Measurements from ENCODE around the gene C4A.
A peak's percentile ranks its signal among the peaks of the same experiment; 100 is the strongest.
"Not testable (repeated sequence)": the region's sequence is repeated elsewhere in the genome, so short reads cannot be mapped to it uniquely, and the experiment has no call there.

The C4A gene

DNA sequence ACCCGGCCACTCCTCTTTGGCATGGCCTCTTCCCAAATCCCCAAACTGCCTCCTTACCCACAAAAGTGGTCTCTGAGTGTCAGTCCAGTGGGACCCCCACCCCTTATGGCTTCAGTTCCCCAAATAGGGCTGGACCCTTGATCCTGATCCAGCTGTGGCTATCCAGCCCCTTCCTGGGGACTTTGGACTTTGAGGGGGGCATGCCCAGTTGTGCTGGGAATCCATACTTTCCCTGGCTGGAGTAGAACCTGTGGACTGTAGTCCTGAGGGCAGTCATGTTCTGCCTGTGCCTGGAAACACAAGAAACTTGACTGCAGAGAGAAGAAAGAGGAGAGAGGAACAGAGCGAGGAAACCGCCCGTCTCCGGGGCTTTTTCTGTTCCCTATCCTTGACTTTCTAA lies 55.3 kb downstream of the C4A start:
- not testable (repeated sequence) for DNase-seq

DNA sequence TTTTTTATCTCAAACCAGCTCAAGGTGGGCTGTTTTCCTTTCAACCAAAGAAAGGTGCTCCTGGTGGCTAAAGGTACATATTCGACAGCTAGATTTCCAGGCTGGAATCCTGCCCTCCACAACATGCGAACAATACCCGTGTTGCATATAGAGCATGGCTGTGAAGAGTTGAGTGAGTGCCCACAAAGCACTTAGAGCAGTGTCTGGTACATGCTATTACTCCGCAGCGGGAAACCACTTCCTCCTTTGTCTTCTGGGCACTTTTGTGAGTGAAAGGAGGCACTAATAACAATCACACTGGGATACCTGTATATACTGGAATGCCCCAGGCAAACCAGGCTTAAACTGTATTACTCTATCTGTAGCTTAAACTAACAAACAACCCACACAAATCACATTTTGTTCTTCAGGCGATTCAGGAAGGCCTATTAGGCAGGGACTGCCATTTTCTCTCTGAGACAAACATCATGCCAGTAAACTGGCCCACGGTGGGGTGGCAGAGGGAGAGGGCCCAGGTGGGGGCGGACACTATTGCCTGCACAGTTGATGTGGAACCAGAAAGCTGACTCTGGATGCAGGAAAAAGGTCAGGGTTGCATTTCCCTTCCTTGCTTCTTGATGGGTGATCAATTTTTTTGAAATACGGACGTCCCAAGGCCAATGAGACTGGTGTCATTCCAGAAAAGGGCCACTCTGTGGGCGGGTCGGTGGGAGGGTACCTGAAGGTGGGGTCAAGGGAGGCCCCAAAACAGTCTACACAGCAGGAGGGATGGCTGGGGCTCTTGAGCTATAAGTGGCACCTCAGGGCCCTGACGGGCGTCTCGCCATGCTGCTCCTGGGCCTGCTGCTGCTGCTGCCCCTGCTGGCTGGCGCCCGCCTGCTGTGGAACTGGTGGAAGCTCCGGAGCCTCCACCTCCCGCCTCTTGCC lies 56.0 kb downstream of the C4A start, which contains the start of gene CYP21A2:
Gene CYP21A2 (plus strand): TSS at position 818 of the 927 bp plus-strand sequence. CDS start 8 bp downstream, at position 826.
- not testable (repeated sequence) for DNase-seq

GRCh38 chr6:32038878-32039277 lies 57.0 kb downstream of the C4A start:
- DNase-seq: not testable (repeated sequence)

DNA sequence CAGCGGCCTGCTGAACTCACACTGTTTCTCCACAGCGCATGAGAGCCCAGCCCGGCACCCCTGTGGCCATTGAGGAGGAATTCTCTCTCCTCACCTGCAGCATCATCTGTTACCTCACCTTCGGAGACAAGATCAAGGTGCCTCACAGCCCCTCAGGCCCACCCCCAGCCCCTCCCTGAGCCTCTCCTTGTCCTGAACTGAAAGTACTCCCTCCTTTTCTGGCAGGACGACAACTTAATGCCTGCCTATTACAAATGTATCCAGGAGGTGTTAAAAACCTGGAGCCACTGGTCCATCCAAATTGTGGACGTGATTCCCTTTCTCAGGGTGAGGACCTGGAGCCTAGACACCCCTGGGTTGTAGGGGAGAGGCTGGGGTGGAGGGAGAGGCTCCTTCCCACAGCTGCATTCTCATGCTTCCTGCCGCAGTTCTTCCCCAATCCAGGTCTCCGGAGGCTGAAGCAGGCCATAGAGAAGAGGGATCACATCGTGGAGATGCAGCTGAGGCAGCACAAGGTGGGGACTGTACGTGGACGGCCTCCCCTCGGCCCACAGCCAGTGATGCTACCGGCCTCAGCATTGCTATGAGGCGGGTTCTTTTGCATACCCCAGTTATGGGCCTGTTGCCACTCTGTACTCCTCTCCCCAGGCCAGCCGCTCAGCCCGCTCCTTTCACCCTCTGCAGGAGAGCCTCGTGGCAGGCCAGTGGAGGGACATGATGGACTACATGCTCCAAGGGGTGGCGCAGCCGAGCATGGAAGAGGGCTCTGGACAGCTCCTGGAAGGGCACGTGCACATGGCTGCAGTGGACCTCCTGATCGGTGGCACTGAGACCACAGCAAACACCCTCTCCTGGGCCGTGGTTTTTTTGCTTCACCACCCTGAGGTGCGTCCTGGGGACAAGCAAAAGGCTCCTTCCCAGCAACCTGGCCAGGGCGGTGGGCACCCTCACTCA lies 57.7 kb downstream of the C4A start:
- not testable (repeated sequence) for DNase-seq

GRCh38 chr6:32040299-32041049 lies 58.6 kb downstream of the C4A start:
- DNase-seq: not testable (repeated sequence)

DNA sequence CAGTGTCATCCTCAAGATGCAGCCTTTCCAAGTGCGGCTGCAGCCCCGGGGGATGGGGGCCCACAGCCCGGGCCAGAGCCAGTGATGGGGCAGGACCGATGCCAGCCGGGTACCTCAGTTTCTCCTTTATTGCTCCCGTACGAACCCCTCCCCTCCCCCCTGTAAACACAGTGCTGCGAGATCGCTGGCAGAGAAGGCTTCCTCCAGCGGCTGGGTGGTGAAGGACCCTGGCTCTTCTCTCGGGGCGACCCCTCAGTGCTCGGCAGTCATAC lies 59.1 kb downstream of the C4A start:
- DNase-seq: not testable (repeated sequence)

DNA sequence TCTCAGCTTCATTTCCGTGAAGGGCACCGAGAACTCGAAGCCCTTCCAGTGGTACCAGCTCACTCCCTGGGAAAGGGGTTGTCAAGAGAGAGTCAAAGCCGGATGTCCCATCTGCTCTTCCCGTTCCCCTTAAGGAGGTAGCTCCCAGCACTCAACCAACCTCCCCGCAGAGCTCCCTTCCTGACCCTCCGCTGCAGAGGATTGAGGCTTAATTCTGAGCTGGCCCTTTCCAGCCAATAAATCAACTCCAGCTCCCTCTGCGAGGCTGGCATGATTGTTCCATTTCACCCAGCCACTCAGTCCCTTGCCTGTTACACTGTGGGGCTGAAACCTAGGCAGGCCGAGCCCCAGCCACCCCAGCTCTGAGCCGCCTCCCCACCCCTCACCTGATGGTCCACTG lies 59.5 kb downstream of the C4A start:
- not testable (repeated sequence) for DNase-seq

DNA sequence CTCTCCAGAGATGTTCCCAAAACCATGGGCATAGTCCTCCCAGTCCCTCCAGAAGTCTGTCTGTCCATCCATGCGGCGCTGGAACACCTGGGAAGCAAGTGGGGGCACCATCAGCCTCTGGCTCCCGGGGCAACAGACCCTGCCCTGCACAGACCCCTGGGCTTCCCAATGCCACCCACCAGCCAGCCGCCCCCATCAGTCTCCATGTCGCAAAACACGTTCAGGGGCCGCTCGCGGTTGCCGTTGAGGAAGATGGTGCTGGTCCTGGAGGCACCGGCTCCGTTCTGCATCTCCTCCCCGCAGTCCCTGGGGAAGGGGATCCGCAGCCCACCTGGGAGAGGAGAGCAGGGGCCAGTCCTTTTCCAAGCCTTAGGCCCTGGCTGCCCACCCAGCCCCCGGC lies 60.4 kb downstream of the C4A start:
- not testable (repeated sequence) for DNase-seq

DNA sequence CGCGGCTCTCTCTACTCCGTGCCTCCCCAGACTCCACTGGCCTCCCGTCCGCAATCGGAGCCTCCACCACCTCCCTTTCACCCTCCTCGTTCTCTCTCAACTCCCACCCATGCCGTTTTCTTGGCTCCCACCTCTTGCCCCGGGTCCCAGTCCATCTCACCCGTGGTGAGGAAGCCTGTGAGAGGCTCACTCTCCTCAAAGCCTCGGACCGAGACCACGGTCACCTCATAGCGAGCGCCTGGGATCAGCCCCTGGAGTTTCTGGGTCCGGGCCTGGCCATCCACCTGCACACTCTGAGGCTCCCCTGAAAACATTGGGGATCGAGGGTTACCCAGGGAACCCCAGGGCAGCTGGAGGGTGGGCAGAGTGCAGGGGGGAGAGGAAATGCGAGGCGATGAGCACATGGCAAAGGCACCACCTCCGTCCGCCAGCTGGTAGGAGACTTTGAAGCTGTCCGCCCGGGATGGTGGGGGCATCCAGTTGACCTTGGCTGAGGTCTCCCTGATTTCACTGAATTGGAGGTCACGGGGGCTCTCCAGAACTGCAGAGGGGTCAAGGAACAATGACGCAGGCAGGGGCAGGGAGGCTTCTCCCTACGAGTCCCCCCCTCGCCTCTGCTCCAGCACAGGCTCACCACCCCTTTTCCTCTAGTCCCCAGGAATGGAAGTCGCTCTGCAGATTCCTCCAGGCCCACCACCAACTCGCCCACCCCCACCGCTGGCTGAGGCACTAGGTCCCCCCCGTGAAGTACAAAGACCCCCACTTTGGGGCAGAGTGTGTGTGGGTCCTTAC lies 61.9 kb downstream of the C4A start:
- DNase-seq: not testable (repeated sequence)

DNA sequence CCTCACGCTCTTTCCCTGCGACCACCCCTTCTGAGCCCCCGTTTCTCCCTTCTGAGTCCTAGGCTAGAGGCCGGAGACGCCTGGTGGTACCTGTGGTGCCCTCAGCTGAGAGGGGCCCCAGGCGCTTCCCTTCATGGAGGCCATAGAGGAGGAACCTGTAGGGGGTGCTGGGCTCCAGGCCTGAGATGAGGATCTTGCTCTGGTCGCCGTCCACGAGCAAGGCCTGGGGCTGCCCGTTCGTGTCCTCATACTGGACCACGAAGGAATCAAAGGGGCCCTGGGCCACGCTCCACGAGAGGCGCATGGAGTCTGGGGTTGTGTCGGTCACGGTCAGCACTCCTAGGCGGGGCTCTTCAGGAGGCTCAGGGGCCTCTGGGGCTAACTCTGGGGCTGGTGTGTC lies 63.1 kb downstream of the C4A start:
- not testable (repeated sequence) for DNase-seq

DNA sequence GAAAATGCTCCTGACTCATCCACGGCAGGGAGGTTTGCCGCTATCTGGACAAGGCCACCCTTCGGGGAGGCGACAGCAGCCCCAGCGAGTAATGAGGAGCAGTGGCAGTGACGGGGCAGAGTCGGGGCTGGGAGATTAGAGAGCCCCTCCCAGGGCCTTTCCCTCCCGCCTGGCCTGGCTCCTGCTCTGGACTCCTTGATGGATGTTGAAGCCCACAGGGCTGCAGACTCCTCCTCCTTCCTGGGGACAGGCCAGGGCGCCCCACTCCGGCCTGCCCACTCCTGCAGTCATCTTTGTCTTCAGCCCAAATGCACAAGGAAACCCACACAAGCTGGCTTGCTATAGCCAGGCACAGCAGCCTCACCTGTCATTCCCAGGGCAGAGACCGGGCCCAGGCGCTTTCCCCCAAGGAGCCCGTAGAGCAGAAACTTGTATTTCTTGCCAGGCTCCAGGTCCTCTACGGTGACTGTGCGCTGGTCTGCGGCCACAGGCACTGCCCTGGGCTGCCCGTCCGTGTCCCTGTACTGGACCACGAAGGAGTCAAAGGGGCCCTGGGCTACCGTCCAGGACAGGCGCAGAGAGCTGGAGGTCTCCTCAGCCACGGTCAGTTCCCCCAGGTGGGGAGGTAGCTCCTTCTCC lies 64.1 kb downstream of the C4A start:
- no peak for DNase-seq

DNA sequence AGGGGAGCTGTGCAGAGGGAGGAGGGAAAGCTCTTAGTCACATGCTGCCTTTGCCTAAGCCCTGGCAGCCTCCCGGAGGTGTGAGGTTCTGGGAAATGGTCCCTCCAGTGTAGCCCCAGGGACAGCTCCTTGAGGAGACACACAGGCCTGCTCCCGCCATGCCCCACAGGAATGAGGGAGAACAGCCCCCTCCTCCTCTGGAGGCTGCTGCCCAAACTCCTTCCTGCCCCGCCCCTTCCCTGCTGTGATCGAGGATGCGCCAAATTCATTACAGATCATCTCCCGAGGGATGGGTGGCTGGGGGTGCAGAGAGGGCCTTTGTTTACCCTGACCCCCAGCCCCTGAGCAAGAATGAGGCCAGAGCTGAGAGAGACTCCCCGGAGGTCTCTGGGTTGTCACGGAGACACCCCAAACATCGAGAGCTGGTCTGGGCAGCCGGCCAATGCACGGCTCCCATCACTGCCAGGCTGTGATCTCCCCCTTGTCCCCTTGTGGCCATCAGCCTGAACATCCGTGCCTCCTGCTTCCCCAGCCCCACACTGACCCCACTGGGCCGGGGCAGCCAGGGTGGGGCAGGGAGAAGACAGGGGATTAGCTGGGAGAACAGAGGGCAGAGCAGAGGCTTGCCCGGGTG lies 64.7 kb downstream of the C4A start:
- no peak for DNase-seq

- no peak for DNase-seq
Observed at GRCh38 chr6:32047084-32047478, 65.2 kb downstream of the C4A start.

GRCh38 chr6:32047539-32047854 lies 65.6 kb downstream of the C4A start:
- DNase-seq: no peak

GRCh38 chr6:32047855-32048766 lies 66.3 kb downstream of the C4A start:
- DNase-seq: peak; percentile 6

GRCh38 chr6:32049149-32049548 lies 67.3 kb downstream of the C4A start:
- not testable (repeated sequence) for DNase-seq

DNA sequence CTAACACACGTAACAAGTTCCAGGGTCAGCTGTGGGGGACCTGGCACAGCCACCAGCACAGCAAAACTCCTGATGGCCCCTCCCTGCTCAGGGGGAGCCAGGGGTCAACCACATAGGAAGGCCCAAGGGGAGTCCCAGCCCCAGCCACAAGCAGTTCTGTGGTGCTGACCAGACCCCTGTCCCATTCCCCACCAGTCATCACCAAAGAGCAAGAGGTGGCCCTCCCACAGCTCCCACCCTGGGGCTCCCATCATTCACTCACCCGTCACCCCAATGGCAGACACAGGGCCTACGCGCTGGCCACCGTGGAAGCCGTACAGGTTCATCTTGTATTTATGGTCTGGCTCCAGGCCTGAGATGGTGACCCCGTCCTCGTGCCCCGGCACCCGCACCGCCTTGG lies 67.9 kb downstream of the C4A start:
- not testable (repeated sequence) for DNase-seq

DNA sequence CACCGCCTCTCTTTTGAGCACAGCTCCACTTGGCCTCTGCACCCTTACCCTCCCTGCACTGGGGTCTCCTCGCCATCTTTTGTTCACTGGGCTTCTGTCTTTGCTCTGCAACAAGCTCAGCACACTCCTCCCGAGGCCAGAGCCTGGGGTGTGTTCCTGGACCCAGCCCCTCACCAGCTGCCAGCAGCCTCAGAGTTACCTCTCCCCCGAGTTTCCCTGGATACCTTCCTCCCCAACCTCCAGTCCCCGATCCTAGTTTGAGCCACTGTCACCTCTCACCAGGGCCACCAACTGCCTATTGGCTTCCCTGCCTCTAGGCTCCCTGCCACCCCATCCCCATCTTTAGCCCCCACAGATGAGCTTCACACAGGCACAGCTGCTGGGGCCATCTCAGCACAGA lies 68.7 kb downstream of the C4A start:
- no peak for DNase-seq
